ENCODE results near the gene DNAAF5.

GRCh38 chr7:751826-752225 is 25.3 kb downstream of the DNAAF5 start:
- TF ChIP-seq CTCF (conservative IDR thresholded peaks at IDR 0.05 in 1 of 2, IDR thresholded peaks at IDR 0.05 in 1 of 2; ENCODE audit: low read depth in 1 of 2, low read length in 2 of 2) (no peak), EZH2 (IDR thresholded peaks at IDR 0.05; ENCODE audit: low read length, missing control alignments) (no peak)

All from fibroblast of lung (primary cell).